Fibroblast of skin of left biceps (primary cell): ENCODE data around the gene SRRT.

Experiments used
- DNase-seq, 2 experiments: peaks; one replicate each; pipeline ENCODE4 v3.0.0-alpha.2; 2013; ENCODE audit warnings: low read depth in 2 of 2

The SRRT gene

GRCh38 chr7:100879685-100880261, 4.9 kb downstream of the SRRT start:
- no peak for DNase-seq

- DNase-seq, result no peak
Measured at GRCh38 chr7:100880645-100881044, 5.7 kb downstream of the SRRT start.

- DNase-seq, result no peak
Measured at GRCh38 chr7:100881136-100881535, 6.2 kb downstream of the SRRT start.

- no peak for DNase-seq
Measured at GRCh38 chr7:100882201-100882600, 7.3 kb downstream of the SRRT start.

GRCh38 chr7:100882785-100883526, 8.1 kb downstream of the SRRT start:
- no peak for DNase-seq

- no peak for DNase-seq
Measured at GRCh38 chr7:100884736-100885439, 10.0 kb downstream of the SRRT start.

GRCh38 chr7:100885440-100886141, 10.7 kb downstream of the SRRT start:
- DNase-seq, result no peak

- DNase-seq, result no peak
Measured at GRCh38 chr7:100886142-100886935, 11.4 kb downstream of the SRRT start.

- DNase-seq, result no peak
Measured at GRCh38 chr7:100886936-100887515, 12.1 kb downstream of the SRRT start.

GRCh38 chr7:100887516-100888290, 12.8 kb downstream of the SRRT start:
- DNase-seq, result no peak

GRCh38 chr7:100888291-100888987, 13.5 kb downstream of the SRRT start:
- no peak for DNase-seq

- DNase-seq, result no peak
Measured at GRCh38 chr7:100888988-100889750, 14.3 kb downstream of the SRRT start, which contains the start of gene UFSP1. Gene UFSP1, minus strand, starts transcription at chr7:100889715. Its CDS starts 444 bp downstream, at chr7:100889271.

GRCh38 chr7:100890653-100891567, 16.0 kb downstream of the SRRT start:
- no peak for DNase-seq

GRCh38 chr7:100891568-100892247, 16.8 kb downstream of the SRRT start:
- no peak for DNase-seq

GRCh38 chr7:100892364-100893317, 17.7 kb downstream of the SRRT start:
- no peak for DNase-seq

GRCh38 chr7:100893318-100893895, 18.5 kb downstream of the SRRT start:
- no peak for DNase-seq
